Measurements from ENCODE around the gene IFNB1.

The IFNB1 gene

GRCh38 chr9:21077781-21078180 lies at the start of gene IFNB1:
TSS of gene IFNB1 (minus strand) at chr9:21077942. CDS start at chr9:21077869, 73 bp downstream.
- DNase-seq: no peak

GRCh38 chr9:21121595-21122251 lies 44.0 kb upstream of the IFNB1 start:
- no peak for DNase-seq

DNA sequence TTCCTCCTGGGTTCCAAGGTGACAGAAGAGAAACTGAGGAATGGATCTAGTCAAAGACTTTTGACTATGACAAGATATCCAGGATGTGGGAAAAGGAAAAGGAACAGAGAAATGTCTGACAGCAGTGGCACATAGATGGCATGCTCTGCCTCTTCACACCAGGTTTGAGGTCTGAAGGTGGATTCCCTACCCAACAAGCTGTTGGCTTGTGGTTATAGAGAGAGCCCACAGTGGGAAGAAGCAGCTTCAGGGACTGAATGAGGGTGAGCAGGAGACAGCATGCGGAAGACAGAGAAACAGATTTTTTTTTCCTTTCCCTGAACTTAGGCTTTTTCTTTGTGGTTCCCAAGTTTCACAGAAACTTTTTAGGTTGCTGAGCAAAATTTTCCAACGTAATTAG lies 43.3 kb upstream of the IFNB1 start:
- DNase-seq: no peak

DNA sequence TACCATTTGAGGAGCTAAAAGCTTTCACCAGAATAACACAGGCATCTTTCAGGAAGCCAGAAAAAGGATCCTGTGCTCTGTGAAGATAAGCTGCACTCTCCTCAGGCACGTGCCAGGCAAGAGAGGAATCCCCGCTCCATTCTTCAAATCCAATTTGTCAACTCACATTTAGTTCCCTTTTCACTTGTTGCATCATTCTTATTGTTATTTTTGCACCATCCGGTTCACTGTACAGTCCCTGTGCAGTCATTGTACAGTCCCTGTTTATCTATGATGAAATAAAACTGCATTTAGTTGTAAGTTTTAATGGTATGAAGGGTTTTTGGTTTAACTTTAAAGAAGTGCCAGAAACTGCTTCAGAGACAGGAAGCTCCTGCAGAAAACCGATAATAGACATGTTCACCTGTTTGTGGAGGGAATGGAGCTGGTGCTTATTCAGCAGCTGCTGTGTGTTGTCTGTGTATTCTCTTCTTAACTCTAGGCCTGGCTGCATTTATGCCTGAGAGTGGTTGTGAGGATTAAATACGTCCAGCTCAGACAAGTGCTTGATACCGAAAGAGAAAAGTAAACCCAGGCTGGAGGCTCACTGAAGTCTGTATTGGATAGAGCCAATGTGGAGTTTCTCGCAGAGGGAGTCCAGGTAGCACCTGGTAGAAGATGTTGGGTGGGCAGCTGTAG lies 41.5 kb upstream of the IFNB1 start:
- no peak for DNase-seq

DNA sequence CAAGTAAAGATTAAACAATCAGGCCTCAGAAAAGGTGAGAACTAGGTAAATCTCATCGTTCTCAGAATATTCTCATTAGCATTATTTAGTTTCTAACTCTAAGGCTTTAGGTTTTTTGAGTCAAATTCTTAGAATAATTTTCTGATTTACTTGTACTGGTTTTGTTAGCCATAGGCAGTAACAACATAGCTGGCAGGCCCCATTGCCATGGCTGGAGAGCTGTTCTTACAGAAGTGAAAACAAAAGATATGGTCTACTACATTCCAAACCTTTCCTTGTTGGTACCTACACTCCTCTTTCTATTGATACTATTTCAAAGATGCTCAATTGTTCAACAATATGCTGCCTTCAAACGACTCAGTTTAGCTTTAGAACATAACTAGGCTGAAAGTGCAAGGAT lies 36.6 kb upstream of the IFNB1 start:
- DNase-seq: no peak

DNA sequence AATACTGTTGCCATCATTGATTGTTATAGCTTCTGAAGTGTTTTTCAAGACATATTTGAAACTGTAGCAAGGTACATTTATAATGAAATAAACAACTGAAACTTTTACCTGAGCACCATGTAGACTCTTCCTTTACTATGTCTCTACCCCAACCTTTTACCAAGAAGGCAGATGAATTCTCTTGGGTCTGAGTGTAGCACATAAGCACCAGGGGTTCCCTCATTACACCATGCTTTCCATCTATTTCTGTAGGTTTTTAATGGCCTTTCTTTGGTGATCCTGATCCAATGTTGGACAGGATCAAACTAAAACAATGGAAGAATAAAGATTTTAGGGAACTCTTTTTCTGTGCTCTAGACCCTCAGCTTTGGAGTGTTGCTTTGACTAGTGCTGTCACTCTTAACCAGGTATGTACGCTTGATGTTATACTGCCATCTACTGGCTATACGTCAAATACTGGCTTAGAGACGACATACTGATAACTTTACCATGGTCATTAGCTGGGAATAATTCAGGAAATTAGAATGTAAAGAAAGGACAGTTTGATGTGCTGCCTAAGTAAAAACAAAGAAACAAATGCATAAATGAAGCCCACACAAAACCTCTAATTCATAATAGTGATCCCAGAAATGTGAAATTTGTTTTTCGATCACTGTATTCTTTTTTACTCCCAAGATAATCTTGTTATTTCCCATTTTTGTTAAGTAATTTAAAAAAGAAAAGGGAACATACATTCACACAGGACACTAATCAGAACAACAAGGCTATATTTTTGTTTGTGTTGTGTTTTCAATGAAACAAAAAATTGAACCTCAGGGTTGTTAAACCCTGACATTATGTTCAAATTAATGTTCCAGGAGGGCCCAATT lies 33.2 kb upstream of the IFNB1 start:
- no peak for DNase-seq

DNA sequence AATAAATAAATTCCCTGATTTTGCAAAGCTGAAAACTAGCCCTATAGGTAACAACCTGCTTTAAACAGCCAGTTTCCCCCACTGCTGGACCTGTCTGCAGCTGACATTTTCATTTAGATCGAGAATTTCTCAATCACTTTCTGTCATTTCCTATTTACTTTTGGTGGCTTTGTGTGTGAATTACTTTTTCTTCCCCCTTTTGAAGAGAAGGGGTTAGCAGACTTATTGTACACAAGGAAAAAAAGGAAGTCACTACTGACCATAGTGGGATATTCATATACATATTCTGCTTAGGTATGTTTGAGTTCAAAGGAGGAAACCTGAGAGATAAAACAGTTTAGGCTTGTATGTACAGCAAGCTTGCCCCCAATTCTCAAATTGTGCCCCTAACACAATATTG lies 27.0 kb upstream of the IFNB1 start:
- no peak for DNase-seq

DNA sequence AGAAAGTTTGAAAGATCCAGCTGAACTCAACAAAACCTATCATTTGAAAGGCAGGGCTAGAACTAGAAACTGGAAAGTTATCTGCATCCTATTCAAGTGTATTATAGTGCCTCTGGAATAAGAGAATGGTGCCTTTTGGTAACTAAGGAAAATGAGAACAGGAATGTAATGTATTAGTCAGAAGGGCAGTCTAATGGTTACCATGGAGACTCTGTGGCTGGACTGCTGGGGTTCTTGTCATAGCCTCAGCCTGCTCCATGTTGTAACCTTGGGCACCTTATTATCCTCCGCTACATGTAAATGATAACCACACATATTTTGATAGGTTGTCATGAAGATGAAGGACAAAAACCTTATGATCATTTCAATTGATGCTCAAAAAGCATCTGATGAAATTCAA lies 24.6 kb upstream of the IFNB1 start:
- no peak for DNase-seq

DNA sequence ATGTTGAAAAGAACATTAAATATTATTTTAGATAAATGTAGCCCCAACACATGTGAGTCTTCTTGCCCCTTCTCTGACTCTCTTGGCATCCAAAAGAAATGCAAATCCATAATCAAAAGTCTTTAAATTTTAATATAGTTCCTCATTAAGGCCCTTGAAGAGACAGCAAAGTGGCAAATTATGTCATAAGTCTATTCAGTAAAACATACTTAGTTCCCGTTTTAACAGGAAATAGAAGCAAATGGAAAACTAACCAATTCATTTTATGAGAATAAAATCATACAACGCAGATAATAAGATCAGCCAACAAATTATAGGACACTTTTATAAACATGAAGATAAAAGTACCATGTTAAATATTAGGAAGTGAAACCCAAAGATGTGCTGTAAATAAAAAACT lies 20.1 kb upstream of the IFNB1 start:
- DNase-seq: no peak

- DNase-seq: no peak
Observed at GRCh38 chr9:21096901-21097255, 19.1 kb upstream of the IFNB1 start.

DNA sequence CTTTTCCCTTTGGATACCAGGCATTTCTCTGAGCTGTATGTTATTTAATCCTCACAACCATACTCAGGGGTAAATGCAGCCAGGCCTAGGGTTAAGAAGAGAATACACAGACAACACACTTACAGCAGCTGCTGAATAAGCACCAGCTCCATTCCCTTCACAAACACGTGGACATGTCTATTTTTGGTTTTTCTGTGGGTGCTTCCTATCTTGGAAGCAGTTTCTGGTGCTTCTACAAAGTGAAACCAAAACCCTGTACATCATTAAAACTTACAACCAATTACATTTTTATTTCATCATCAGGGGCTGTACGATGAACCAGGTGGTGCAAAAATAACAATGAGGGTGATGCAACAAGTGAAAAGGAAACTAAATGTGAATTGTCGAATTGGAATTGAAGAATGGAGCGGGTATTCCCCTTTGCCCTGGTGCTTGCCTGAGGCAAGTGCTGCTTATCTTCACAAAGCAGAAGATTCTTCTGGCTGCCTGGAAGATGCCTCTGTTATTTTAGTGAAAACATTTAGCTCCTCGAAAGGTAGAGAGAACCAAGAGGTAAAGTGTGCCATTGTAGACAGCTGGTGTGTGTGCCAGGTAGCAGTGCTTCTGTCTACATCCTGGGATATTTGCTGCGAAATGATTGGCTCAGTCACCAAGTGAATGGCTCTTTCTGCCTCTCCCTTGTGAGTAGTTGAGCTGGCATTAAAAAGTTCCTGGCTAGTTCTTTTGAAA lies 18.6 kb upstream of the IFNB1 start:
- no peak for DNase-seq

DNA sequence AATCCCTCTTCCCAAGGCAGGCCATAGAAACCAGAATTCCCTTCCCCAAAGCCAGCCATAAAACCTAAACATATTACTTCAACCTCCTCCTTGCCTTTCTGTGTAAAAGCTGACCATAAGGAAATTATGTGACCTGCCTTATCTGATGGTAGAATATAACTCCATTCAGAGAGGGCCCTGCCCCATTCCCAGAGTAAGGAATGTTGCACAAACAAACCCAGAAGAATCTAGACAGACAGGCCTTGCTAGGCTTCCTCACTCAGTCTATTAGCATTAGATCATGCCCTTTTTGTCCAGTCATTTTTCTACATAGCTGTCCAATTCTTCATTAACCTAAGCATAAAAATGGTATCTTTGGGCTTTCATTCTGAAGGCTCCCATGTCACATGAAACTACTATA lies 17.8 kb upstream of the IFNB1 start:
- no peak for DNase-seq

DNA sequence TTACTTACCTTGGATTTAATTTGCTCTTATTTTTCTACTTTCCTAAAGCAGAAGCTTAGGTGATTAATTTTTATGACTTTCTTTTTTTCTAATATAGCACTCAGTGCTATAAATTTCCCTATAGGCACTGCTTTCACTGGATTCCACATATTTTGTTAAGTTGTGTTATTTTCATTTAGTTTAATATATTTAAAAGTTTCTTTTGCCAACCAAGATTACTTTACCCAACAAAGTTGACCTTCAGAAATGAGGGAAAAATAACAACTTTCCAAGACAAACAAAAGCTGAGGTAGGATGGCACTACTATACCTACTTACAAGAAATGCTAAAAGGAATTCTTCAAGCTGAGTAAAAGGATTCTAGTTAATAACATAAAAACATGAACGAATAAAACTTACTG lies 8.8 kb upstream of the IFNB1 start:
- no peak for DNase-seq

GRCh38 chr9:21085005-21085404 lies 7.3 kb upstream of the IFNB1 start:
- DNase-seq: no peak

- no peak for DNase-seq
Observed at GRCh38 chr9:21084242-21084850, 6.6 kb upstream of the IFNB1 start.

DNA sequence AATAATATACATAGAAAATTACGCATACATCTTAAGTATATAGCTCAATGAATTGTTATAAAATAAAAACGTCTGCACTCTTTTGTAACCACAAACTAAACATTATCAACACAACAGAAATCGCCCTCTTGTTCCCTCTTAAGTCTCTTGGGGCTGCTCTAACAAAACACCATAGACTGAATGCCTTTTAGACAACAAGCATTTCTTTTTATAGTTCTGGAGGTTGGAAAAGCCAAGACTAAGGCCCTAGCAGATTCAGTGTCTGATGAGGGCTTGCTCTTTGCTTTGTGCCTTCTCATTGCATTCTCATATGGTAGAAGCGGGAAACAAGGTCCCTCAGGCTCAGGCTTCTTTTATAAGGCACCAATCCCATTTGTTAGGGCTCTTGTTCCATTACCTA lies 4.9 kb upstream of the IFNB1 start:
- DNase-seq: no peak

- no peak for DNase-seq
Observed at GRCh38 chr9:21081999-21082398, 4.3 kb upstream of the IFNB1 start.

- DNase-seq: no peak
Observed at GRCh38 chr9:21081451-21081850, 3.7 kb upstream of the IFNB1 start.

GRCh38 chr9:21080793-21081192 lies 3.1 kb upstream of the IFNB1 start:
- DNase-seq: no peak

- no peak for DNase-seq
Observed at GRCh38 chr9:21078702-21079101, 960 bp upstream of the IFNB1 start.

- DNase-seq: no peak
Observed at GRCh38 chr9:21075484-21075883, 2.3 kb downstream of the IFNB1 start.

- no peak for DNase-seq
Observed at GRCh38 chr9:21070906-21071305, 6.8 kb downstream of the IFNB1 start.

GRCh38 chr9:21070171-21070571 lies 7.6 kb downstream of the IFNB1 start:
- DNase-seq: no peak
